RWPE2 (cell line): ENCODE results near the gene CEP192.

Source experiments
- ATAC-seq: fragments of 200-7000 bp; cut with Tn5 transposase; 3 replicates; pipeline ENCODE4 v1.9.1; 2021; ENCODE audit warnings: low read depth
- DNase-seq: peaks from one replicate; pipeline ENCODE4 v3.0.0-alpha.2; 2020; ENCODE audit warnings: low spot score
- H3K27ac ChIP-seq: fragments of 450-650 bp; 2 replicates; pipeline ENCODE4 v1.5.1; 2017; ENCODE audit warnings: mild to moderate bottlenecking; ENCODE audit not compliant: poor library complexity, severe bottlenecking
- H3K27me3 ChIP-seq: fragments of 250-450 bp; sonication (Bioruptor Pico); 2 replicates; pipeline ENCODE4 v1.5.1; 2021; ENCODE audit warnings: mild to moderate bottlenecking, moderate library complexity; ENCODE audit not compliant: insufficient read depth, poor library complexity, severe bottlenecking
- H3K36me3 ChIP-seq: fragments of 250-450 bp; sonication (Bioruptor Pico); 2 replicates; pipeline ENCODE4 v1.5.1; 2020; ENCODE audit warnings: low read depth, mild to moderate bottlenecking, moderate library complexity
- H3K4me1 ChIP-seq: fragments of 250-450 bp; sonication (Bioruptor Pico); 2 replicates; pipeline ENCODE4 v1.5.1; 2021; ENCODE audit warnings: mild to moderate bottlenecking, moderate library complexity; ENCODE audit not compliant: insufficient read depth, poor library complexity, severe bottlenecking
- H3K4me3 ChIP-seq: fragments of 250-450 bp; sonication (Bioruptor Pico); 2 replicates; pipeline ENCODE4 v1.5.1; 2021; ENCODE audit warnings: mild to moderate bottlenecking, moderate library complexity; ENCODE audit not compliant: severe bottlenecking
- H3K9me3 ChIP-seq: fragments of 250-450 bp; sonication (Bioruptor Pico); 2 replicates; pipeline ENCODE4 v1.5.1; 2021; ENCODE audit warnings: mild to moderate bottlenecking, moderate library complexity; ENCODE audit not compliant: severe bottlenecking
- CTCF ChIP-seq: fragments of 450-650 bp; IDR thresholded peaks from one replicate; pipeline ENCODE4 v1.5.1; 2017; ENCODE audit warnings: mild to moderate bottlenecking, moderate library complexity; ENCODE audit not compliant: poor library complexity, severe bottlenecking

The CEP192 gene

GRCh38 chr18:13136056-13136903 is 145.1 kb downstream of the CEP192 start:
- peaks cover 13% of the 10 kb centered on the region for H3K27me3 ChIP-seq
- H3K36me3 ChIP-seq: no peaks in the 10 kb centered on the region
- H3K9me3 ChIP-seq: no peaks in the 10 kb centered on the region
- H3K4me3 ChIP-seq: peak overlapping the region; percentile 33
- DNase-seq (no peak), ATAC-seq (peak; percentile 22; the same call in 2 of the 3 replicates)
- no peaks in the 10 kb centered on the region for H3K4me1 ChIP-seq
- no peak overlapping the region for H3K27ac ChIP-seq
- TF ChIP-seq CTCF: no peak

GRCh38 chr18:13136904-13137669 is 145.9 kb downstream of the CEP192 start:
- Histone ChIP-seq H3K27me3 (peaks cover 13% of the 10 kb centered on the region), H3K4me1 (no peaks in the 10 kb centered on the region), H3K9me3 (no peaks in the 10 kb centered on the region), H3K36me3 (no peaks in the 10 kb centered on the region), H3K27ac (no peak overlapping the region), H3K4me3 (peak overlapping the region; percentile 33)
- peak; percentile 38 for ATAC-seq
- no peak for TF ChIP-seq CTCF
- DNase-seq: no peak

GRCh38 chr18:13137670-13138419 is 146.7 kb downstream of the CEP192 start:
- TF ChIP-seq CTCF: no peak
- no peaks in the 10 kb centered on the region for H3K9me3 ChIP-seq
- peak; percentile 72 for ATAC-seq
- H3K36me3 ChIP-seq: no peaks in the 10 kb centered on the region
- H3K4me1 ChIP-seq: no peaks in the 10 kb centered on the region
- no peak overlapping the region for H3K27ac ChIP-seq
- peaks cover 13% of the 10 kb centered on the region for H3K27me3 ChIP-seq
- H3K4me3 ChIP-seq: peak overlapping the region; percentile 33
- DNase-seq: no peak

GRCh38 chr18:13138420-13139139 is 147.4 kb downstream of the CEP192 start:
- ATAC-seq: no peak
- Histone ChIP-seq H3K27ac (no peak overlapping the region), H3K4me3 (no peak overlapping the region), H3K4me1 (no peaks in the 10 kb centered on the region), H3K36me3 (no peaks in the 10 kb centered on the region), H3K27me3 (peaks cover 13% of the 10 kb centered on the region), H3K9me3 (no peaks in the 10 kb centered on the region)
- DNase-seq: no peak
- no peak for TF ChIP-seq CTCF
